Liver (tissue), 9 donors: ENCODE results near the gene TIMM13. TPM values are rescaled to one million over a fixed set of nuclear protein-coding genes. Genes with fewer than 3 reads are reported as not detected.

Experiments
- DNase-seq: peaks from one replicate; pipeline ENCODE4 v3.0.0-alpha.2; 2017; ENCODE audit warnings: low spot score
- H3K27ac ChIP-seq, 2 donors: one replicate each; pipeline ENCODE4 v1.7.0; 2013; ENCODE audit warnings: inconsistent platforms in 2 of 2, low read length in 2 of 2, control low read depth in 1 of 2, low read depth in 1 of 2, mild to moderate bottlenecking in 1 of 2
- H3K27me3 ChIP-seq, 4 donors: one replicate each; pipeline versions ENCODE4 v1.6.1 to v1.7.0; 2013; ENCODE audit warnings: low read length in 3 of 4, inconsistent platforms in 1 of 4, mild to moderate bottlenecking in 1 of 4, moderate library complexity in 1 of 4; ENCODE audit not compliant: control insufficient read depth in 4 of 4, insufficient read depth in 4 of 4
- H3K36me3 ChIP-seq, 4 donors: one replicate each; pipeline versions ENCODE4 v1.6.1 to v1.7.0; 2013; ENCODE audit warnings: low read length in 3 of 4, mild to moderate bottlenecking in 3 of 4, low read depth in 1 of 4, moderate library complexity in 1 of 4; ENCODE audit not compliant: control insufficient read depth in 4 of 4, insufficient read depth in 3 of 4
- H3K4me1 ChIP-seq, 4 donors: one replicate each; pipeline versions ENCODE4 v1.6.1 to v1.7.0; 2013; ENCODE audit warnings: low read length in 3 of 4, mild to moderate bottlenecking in 3 of 4, moderate library complexity in 1 of 4; ENCODE audit not compliant: control insufficient read depth in 4 of 4, insufficient read depth in 4 of 4
- H3K4me3 ChIP-seq, 3 donors: one replicate each; pipeline versions ENCODE4 v1.6.1 to v1.7.0; 2013; ENCODE audit warnings: low read length in 3 of 3, control low read depth in 1 of 3, low read depth in 1 of 3, mild to moderate bottlenecking in 1 of 3
- H3K9ac ChIP-seq, 2 donors: one replicate each; pipeline ENCODE4 v1.7.0; 2013; ENCODE audit warnings: low read length in 2 of 2, mild to moderate bottlenecking in 2 of 2, moderate library complexity in 2 of 2, control low read depth in 1 of 2, low read depth in 1 of 2
- H3K9me3 ChIP-seq, 4 donors: one replicate each; pipeline versions ENCODE4 v1.6.1 to v1.7.0; 2013; ENCODE audit warnings: low read length in 3 of 4; ENCODE audit not compliant: control insufficient read depth in 4 of 4
- ATF3 ChIP-seq: IDR thresholded peaks from 2 replicates; pipeline ENCODE4 v1.6.1; 2016; ENCODE audit warnings: antibody characterized with exemption
- CTCF ChIP-seq: fragments of 150-350 bp; IDR thresholded peaks from 2 replicates; pipeline ENCODE4 v1.5.1; 2017; ENCODE audit warnings: improper control_type of control experiment, low read depth, low read length; ENCODE audit not compliant: missing input control
- EGR1 ChIP-seq, 2 donors: IDR thresholded peaks; 2 replicates each; pipeline ENCODE4 v1.6.1; 2016 to 2018; ENCODE audit warnings: antibody characterized with exemption in 2 of 2, low read depth in 2 of 2
- FOXA1 ChIP-seq: IDR thresholded peaks from 2 replicates; pipeline ENCODE4 v1.6.1; 2016; ENCODE audit warnings: antibody characterized with exemption
- FOXA2 ChIP-seq: IDR thresholded peaks from 2 replicates; pipeline ENCODE4 v1.6.1; 2016; ENCODE audit warnings: antibody characterized with exemption
- GABPA ChIP-seq, 2 donors: IDR thresholded peaks in 1 of 2; conservative IDR thresholded peaks in 1 of 2; 2 replicates each; pipeline ENCODE4 v1.6.1; 2016; ENCODE audit warnings: antibody characterized with exemption in 2 of 2, mild to moderate bottlenecking in 1 of 2, moderate library complexity in 1 of 2
- HNF4A ChIP-seq, 2 donors: conservative IDR thresholded peaks; 2 replicates each; pipeline ENCODE4 v1.6.1; 2016; ENCODE audit warnings: antibody characterized with exemption in 2 of 2, mild to moderate bottlenecking in 2 of 2
- HNF4G ChIP-seq: IDR thresholded peaks from 2 replicates; pipeline ENCODE4 v1.6.1; 2016; ENCODE audit warnings: antibody characterized with exemption
- JUND ChIP-seq, 2 donors: IDR thresholded peaks; 2 replicates each; pipeline ENCODE4 v1.6.1; 2016; ENCODE audit warnings: antibody characterized with exemption in 2 of 2
- NR2F2 ChIP-seq: IDR thresholded peaks from 2 replicates; pipeline ENCODE4 v1.6.1; 2016; ENCODE audit warnings: antibody characterized with exemption
- RAD21 ChIP-seq, 2 donors: IDR thresholded peaks; 2 replicates each; pipeline ENCODE4 v1.6.1; 2016; ENCODE audit warnings: antibody characterized with exemption in 2 of 2, mild to moderate bottlenecking in 2 of 2
- RXRA ChIP-seq, 2 donors: IDR thresholded peaks; 2 replicates each; pipeline ENCODE4 v1.6.1; 2017 to 2018; ENCODE audit warnings: antibody characterized with exemption in 2 of 2, mild to moderate bottlenecking in 1 of 2
- SP1 ChIP-seq: IDR thresholded peaks from 2 replicates; pipeline ENCODE4 v1.6.1; 2018; ENCODE audit warnings: antibody characterized with exemption, mild to moderate bottlenecking
- TAF1 ChIP-seq: conservative IDR thresholded peaks from 2 replicates; pipeline ENCODE4 v1.6.1; 2016; ENCODE audit warnings: antibody characterized with exemption, mild to moderate bottlenecking
- YY1 ChIP-seq: IDR thresholded peaks from 2 replicates; pipeline ENCODE4 v1.6.1; 2016; ENCODE audit warnings: antibody characterized with exemption, mild to moderate bottlenecking
- WGBS: extraction: QIAGEN DNeasy Blood & Tissue Kit; methylation state at CpG from one replicate; pipeline ENCODE4 v1.1.7; 2013; 5-methylcytosine and 5-hydroxymethylcytosine counted together
- polyA plus RNA-seq, 2 donors: library from polyadenylated mRNA; stranded (reverse) in 1 of 2; unstranded in 1 of 2; fragments of 200-250 nt in 1 of 2; fragments of >200 nt in 1 of 2; fragmentation: Nextera tagmentation in 1 of 2; extraction: Ambion mirVana in 1 of 2; gene quantifications; one replicate each; pipeline versions ENCODE4 v1.2.1 to v1.2.3, GENCODE V29; 2013 to 2015
- total RNA-seq, 2 donors: library from RNA; depleted of rRNA; stranded (reverse); fragments of >200 nt; gene quantifications; one replicate each; pipeline ENCODE4 v1.2.3, GENCODE V29; 2014
- TF ChIP-seq, protein P1 (sequence below): IDR thresholded peaks from 2 replicates; pipeline ENCODE4 v1.6.1; 2016; ENCODE audit warnings: antibody characterized with exemption
- TF ChIP-seq, protein P2 (sequence below): IDR thresholded peaks from 2 replicates; pipeline ENCODE4 v1.6.1; 2016; ENCODE audit warnings: antibody characterized with exemption
- TF ChIP-seq, protein P3 (sequence below): IDR thresholded peaks from 2 replicates; pipeline ENCODE4 v1.6.1; 2016; ENCODE audit warnings: antibody characterized with exemption, mild to moderate bottlenecking
- donor health status: healthy.
- donor health status: healthy.
- donor health status: healthy.
- donor health status: healthy.
- donor health status: healthy.

TIMM13 gene
- total and polyA plus RNA-seq, 4 donors: 21.6 to 137 (median 43.4) TPM

- TF ChIP-seq NR2F2 (no peak), HNF4A (conservative IDR thresholded peaks at IDR 0.05) (no peak), FOXA2 (no peak), TAF1 (no peak), FOXA1 (no peak), RXRA (IDR thresholded peaks at IDR 0.05) (no peak), HNF4G (no peak), EGR1 (IDR thresholded peaks at IDR 0.05; ENCODE audit: low read depth in 2 of 2) (no peak), ATF3 (no peak), SP1 (no peak), RAD21 (IDR thresholded peaks at IDR 0.05) (no peak), JUND (IDR thresholded peaks at IDR 0.05) (no peak), GABPA (IDR thresholded peaks at IDR 0.05 in 1 of 2, conservative IDR thresholded peaks at IDR 0.05 in 1 of 2) (no peak)
- TF ChIP-seq, protein P1, sequence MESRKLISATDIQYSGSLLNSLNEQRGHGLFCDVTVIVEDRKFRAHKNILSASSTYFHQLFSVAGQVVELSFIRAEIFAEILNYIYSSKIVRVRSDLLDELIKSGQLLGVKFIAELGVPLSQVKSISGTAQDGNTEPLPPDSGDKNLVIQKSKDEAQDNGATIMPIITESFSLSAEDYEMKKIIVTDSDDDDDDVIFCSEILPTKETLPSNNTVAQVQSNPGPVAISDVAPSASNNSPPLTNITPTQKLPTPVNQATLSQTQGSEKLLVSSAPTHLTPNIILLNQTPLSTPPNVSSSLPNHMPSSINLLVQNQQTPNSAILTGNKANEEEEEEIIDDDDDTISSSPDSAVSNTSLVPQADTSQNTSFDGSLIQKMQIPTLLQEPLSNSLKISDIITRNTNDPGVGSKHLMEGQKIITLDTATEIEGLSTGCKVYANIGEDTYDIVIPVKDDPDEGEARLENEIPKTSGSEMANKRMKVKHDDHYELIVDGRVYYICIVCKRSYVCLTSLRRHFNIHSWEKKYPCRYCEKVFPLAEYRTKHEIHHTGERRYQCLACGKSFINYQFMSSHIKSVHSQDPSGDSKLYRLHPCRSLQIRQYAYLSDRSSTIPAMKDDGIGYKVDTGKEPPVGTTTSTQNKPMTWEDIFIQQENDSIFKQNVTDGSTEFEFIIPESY: no peak
- TF ChIP-seq, protein P2, sequence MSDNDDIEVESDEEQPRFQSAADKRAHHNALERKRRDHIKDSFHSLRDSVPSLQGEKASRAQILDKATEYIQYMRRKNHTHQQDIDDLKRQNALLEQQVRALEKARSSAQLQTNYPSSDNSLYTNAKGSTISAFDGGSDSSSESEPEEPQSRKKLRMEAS: no peak
- TF ChIP-seq, protein P3, sequence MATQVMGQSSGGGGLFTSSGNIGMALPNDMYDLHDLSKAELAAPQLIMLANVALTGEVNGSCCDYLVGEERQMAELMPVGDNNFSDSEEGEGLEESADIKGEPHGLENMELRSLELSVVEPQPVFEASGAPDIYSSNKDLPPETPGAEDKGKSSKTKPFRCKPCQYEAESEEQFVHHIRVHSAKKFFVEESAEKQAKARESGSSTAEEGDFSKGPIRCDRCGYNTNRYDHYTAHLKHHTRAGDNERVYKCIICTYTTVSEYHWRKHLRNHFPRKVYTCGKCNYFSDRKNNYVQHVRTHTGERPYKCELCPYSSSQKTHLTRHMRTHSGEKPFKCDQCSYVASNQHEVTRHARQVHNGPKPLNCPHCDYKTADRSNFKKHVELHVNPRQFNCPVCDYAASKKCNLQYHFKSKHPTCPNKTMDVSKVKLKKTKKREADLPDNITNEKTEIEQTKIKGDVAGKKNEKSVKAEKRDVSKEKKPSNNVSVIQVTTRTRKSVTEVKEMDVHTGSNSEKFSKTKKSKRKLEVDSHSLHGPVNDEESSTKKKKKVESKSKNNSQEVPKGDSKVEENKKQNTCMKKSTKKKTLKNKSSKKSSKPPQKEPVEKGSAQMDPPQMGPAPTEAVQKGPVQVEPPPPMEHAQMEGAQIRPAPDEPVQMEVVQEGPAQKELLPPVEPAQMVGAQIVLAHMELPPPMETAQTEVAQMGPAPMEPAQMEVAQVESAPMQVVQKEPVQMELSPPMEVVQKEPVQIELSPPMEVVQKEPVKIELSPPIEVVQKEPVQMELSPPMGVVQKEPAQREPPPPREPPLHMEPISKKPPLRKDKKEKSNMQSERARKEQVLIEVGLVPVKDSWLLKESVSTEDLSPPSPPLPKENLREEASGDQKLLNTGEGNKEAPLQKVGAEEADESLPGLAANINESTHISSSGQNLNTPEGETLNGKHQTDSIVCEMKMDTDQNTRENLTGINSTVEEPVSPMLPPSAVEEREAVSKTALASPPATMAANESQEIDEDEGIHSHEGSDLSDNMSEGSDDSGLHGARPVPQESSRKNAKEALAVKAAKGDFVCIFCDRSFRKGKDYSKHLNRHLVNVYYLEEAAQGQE: no peak
- H3K9ac ChIP-seq: no peak overlapping the region
- H3K9me3 ChIP-seq: no peaks in the 10 kb centered on the region
- no peak for DNase-seq
- no peak overlapping the region for H3K27ac ChIP-seq
- 96% methylated on average over 34 of the region's 34 CpGs for WGBS
- peaks cover 0 to 8% (median 3%) of the 10 kb centered on the region in 4 donors for H3K36me3 ChIP-seq
- H3K27me3 ChIP-seq: no peaks in the 10 kb centered on the region
- H3K4me1 ChIP-seq: no peaks in the 10 kb centered on the region
- no peak overlapping the region for H3K4me3 ChIP-seq
Measured at GRCh38 chr19:2444251-2445002, 17.0 kb upstream of the TIMM13 start.

GRCh38 chr19:2443785-2444182, 16.4 kb upstream of the TIMM13 start:
- Histone ChIP-seq H3K36me3 (peaks cover 0 to 8% (median 3%) of the 10 kb centered on the region in 4 donors), H3K4me3 (no peak overlapping the region), H3K9ac (no peak overlapping the region), H3K27ac (no peak overlapping the region), H3K4me1 (no peaks in the 10 kb centered on the region), H3K9me3 (no peaks in the 10 kb centered on the region), H3K27me3 (no peaks in the 10 kb centered on the region)
- DNase-seq: no peak
- WGBS: 95% methylated on average over 17 of the region's 17 CpGs
- TF ChIP-seq CTCF: no peak
- TF ChIP-seq TAF1: no peak
- TF ChIP-seq RAD21 (IDR thresholded peaks at IDR 0.05): no peak
- TF ChIP-seq YY1: no peak
- TF ChIP-seq EGR1 (IDR thresholded peaks at IDR 0.05; ENCODE audit: low read depth in 2 of 2): no peak
- no peak for TF ChIP-seq HNF4A (conservative IDR thresholded peaks at IDR 0.05)
- TF ChIP-seq FOXA2: no peak
- TF ChIP-seq, protein P3: no peak
- TF ChIP-seq JUND (IDR thresholded peaks at IDR 0.05): no peak
- no peak for TF ChIP-seq ATF3
- no peak for TF ChIP-seq RXRA (IDR thresholded peaks at IDR 0.05)
- no peak for TF ChIP-seq HNF4G
- no peak for TF ChIP-seq SP1
- TF ChIP-seq, protein P2: no peak
